A549 treated with CORT108297 at 1 μM for 4 hours (cell line): ENCODE data around the gene WFDC1. TPM values are rescaled to one million over a fixed set of nuclear protein-coding genes. Genes with fewer than 3 reads are reported as not detected.

Experiments
- total RNA-seq: library from RNA; stranded (reverse); fragments of 200-300 nt; extraction: Qiagen RNA extraction; gene quantifications from 5 replicates; pipeline ENCODE4 v1.2.3, GENCODE V29; 2022

WFDC1 gene
- 0.07 TPM in 1 of 5 replicates, not detected in the others for total RNA-seq

GRCh38 chr16:84294531-84295142 lies at the start of gene WFDC1:
TSS of gene WFDC1 (plus strand) at chr16:84294878. CDS start at chr16:84294972, 94 bp downstream.

GRCh38 chr16:84368308-84368996 lies 73.8 kb downstream of the WFDC1 start, which contains the start of gene ATP2C2:
TSS of gene ATP2C2 (plus strand) at chr16:84368538. CDS start at chr16:84368616, 78 bp downstream.

Other genes starting within 250 kb of the WFDC1 start
- gene MBTPS1, start 177.9 kb upstream of the WFDC1 start, total RNA-seq: 41.7 to 49.1 TPM (median 45.3 TPM) in 5 replicates
- 18.1 to 19.6 TPM (median 19.4 TPM) in 5 replicates for gene HSDL1, start 149.7 kb upstream of the WFDC1 start, total RNA-seq
- 0.14 to 0.60 TPM (median 0.20 TPM) in 5 replicates for gene DNAAF1, start 149.6 kb upstream of the WFDC1 start, total RNA-seq
- gene TAF1C, start 107.8 kb upstream of the WFDC1 start, total RNA-seq: 22.8 to 36.8 TPM (median 32.7 TPM) in 5 replicates
- 0.05 to 0.08 TPM (median 0.07 TPM) in 3 of 5 replicates, not detected in the others for gene ADAD2, start 103.7 kb upstream of the WFDC1 start, total RNA-seq
- not detected in 5 replicates for gene KCNG4, start 54.9 kb upstream of the WFDC1 start, total RNA-seq
- 0.04 to 0.10 TPM (median 0.07 TPM) in 4 of 5 replicates, not detected in the other for gene ATP2C2, start 73.7 kb downstream of the WFDC1 start, total RNA-seq
- gene MEAK7, start 209.8 kb downstream of the WFDC1 start, total RNA-seq: 43.1 to 62.5 TPM (median 54.6 TPM) in 5 replicates